H9 (cell line): ENCODE results near the gene SUGT1. TPM values are rescaled to one million over a fixed set of nuclear protein-coding genes. Genes with fewer than 3 reads are reported as not detected.

Experiments used
- DNase-seq: peaks from one replicate; pipeline ENCODE4 v3.0.0-alpha.2; 2017
- H2AFZ ChIP-seq: one replicate; pipeline ENCODE4 v1.6.1; 2013; ENCODE audit warnings: mild to moderate bottlenecking, low read length, control low read depth, moderate library complexity
- H2AK5ac ChIP-seq: 2 replicates; pipeline ENCODE4 v1.6.1; 2013; ENCODE audit warnings: low read length, control low read depth, mixed read lengths; ENCODE audit not compliant: insufficient read length
- H2BK120ac ChIP-seq: one replicate; pipeline ENCODE4 v1.6.1; 2013; ENCODE audit warnings: low read depth, mild to moderate bottlenecking, low read length, control low read depth, inconsistent platforms; ENCODE audit not compliant: poor library complexity, severe bottlenecking
- H2BK12ac ChIP-seq: 2 replicates; pipeline ENCODE4 v1.6.1; 2013; ENCODE audit warnings: low read length, control low read depth, mixed read lengths, low read depth; ENCODE audit not compliant: insufficient read length
- H2BK15ac ChIP-seq: 2 replicates; pipeline ENCODE4 v1.6.1; 2013; ENCODE audit warnings: low read depth, low read length, control low read depth
- H2BK20ac ChIP-seq: one replicate; pipeline ENCODE4 v1.6.1; 2013; ENCODE audit warnings: low read depth, mild to moderate bottlenecking, low read length, control low read depth, inconsistent platforms; ENCODE audit not compliant: poor library complexity, severe bottlenecking
- H2BK5ac ChIP-seq: 2 replicates; pipeline ENCODE4 v1.6.1; 2013; ENCODE audit warnings: low read length, control low read depth, mixed read lengths; ENCODE audit not compliant: insufficient read length
- H3K14ac ChIP-seq: 2 replicates; pipeline ENCODE4 v1.6.1; 2013; ENCODE audit warnings: low read length, control low read depth; ENCODE audit not compliant: insufficient read depth
- H3K18ac ChIP-seq: 2 replicates; pipeline ENCODE4 v1.6.1; 2013; ENCODE audit warnings: low read depth, mild to moderate bottlenecking, mixed read lengths, low read length, control low read depth; ENCODE audit not compliant: insufficient read length
- H3K23ac ChIP-seq: 2 replicates; pipeline ENCODE4 v1.6.1; 2013; ENCODE audit warnings: low read length, control low read depth, mixed read lengths, low read depth; ENCODE audit not compliant: insufficient read length
- H3K23me2 ChIP-seq: 2 replicates; pipeline ENCODE4 v1.6.1; 2013; ENCODE audit warnings: low read depth, mild to moderate bottlenecking, mixed read lengths, low read length, control low read depth; ENCODE audit not compliant: insufficient read length, poor library complexity, severe bottlenecking
- H3K27ac ChIP-seq: 2 replicates; pipeline ENCODE4 v1.5.1; 2013; ENCODE audit warnings: low read length, control low read depth, mixed read lengths, low read depth; ENCODE audit not compliant: insufficient read length
- H3K27me3 ChIP-seq: 2 replicates; pipeline ENCODE4 v1.6.1; 2013; ENCODE audit warnings: low read length, control low read depth, inconsistent platforms; ENCODE audit not compliant: insufficient read depth
- H3K4ac ChIP-seq: 2 replicates; pipeline ENCODE4 v1.6.1; 2013; ENCODE audit warnings: low read depth, mild to moderate bottlenecking, control low read depth, inconsistent platforms, low read length, moderate library complexity
- H3K4me1 ChIP-seq: 2 replicates; pipeline ENCODE4 v1.6.1; 2013; ENCODE audit warnings: low read length, control low read depth, inconsistent platforms; ENCODE audit not compliant: insufficient read depth
- H3K4me2 ChIP-seq: 2 replicates; pipeline ENCODE4 v1.6.1; 2013; ENCODE audit warnings: low read length, control low read depth, mixed read lengths; ENCODE audit not compliant: insufficient read length, insufficient read depth
- H3K56ac ChIP-seq: 2 replicates; pipeline ENCODE4 v1.6.1; 2013; ENCODE audit warnings: low read depth, mild to moderate bottlenecking, mixed read lengths, low read length, control low read depth; ENCODE audit not compliant: insufficient read length
- H3K79me1 ChIP-seq: 2 replicates; pipeline ENCODE4 v1.6.1; 2013; ENCODE audit warnings: low read depth, mild to moderate bottlenecking, moderate library complexity, low read length, control low read depth, inconsistent platforms; ENCODE audit not compliant: insufficient read depth, poor library complexity, severe bottlenecking
- H3K79me2 ChIP-seq: 2 replicates; pipeline ENCODE4 v1.6.1; 2013; ENCODE audit warnings: low read length, control low read depth, inconsistent platforms; ENCODE audit not compliant: insufficient read depth
- H3K9ac ChIP-seq: 2 replicates; pipeline ENCODE4 v1.6.1; 2013; ENCODE audit warnings: low read length, control low read depth, mixed read lengths; ENCODE audit not compliant: insufficient read length; ENCODE audit errors: extremely low read depth
- H3K9me3 ChIP-seq: one replicate; pipeline ENCODE4 v1.6.1; 2013; ENCODE audit warnings: low read depth, low read length, inconsistent platforms; ENCODE audit not compliant: control insufficient read depth
- H3T11ph ChIP-seq: one replicate; pipeline ENCODE4 v1.6.1; 2013; ENCODE audit warnings: mild to moderate bottlenecking, low read length, control low read depth, inconsistent platforms
- H4K20me1 ChIP-seq: one replicate; pipeline ENCODE4 v1.6.1; 2013; ENCODE audit not compliant: control insufficient read depth, insufficient read length, insufficient read depth
- H4K5ac ChIP-seq: 2 replicates; pipeline ENCODE4 v1.6.1; 2013; ENCODE audit warnings: low read depth, mild to moderate bottlenecking, mixed read lengths, low read length, control low read depth; ENCODE audit not compliant: insufficient read length
- H4K8ac ChIP-seq: replicated peaks from 2 replicates; pipeline ENCODE4 v1.6.1; 2013; ENCODE audit warnings: low read length, control low read depth, mixed read lengths, low read depth; ENCODE audit not compliant: insufficient read length
- H4K91ac ChIP-seq: 2 replicates; pipeline ENCODE4 v1.6.1; 2013; ENCODE audit warnings: low read depth, mild to moderate bottlenecking, moderate library complexity, mixed read lengths, low read length, control low read depth; ENCODE audit not compliant: insufficient read length
- H3K27ac Mint-ChIP-seq, 3 experiments: 2 replicates in 2 of 3; 3 replicates in 1 of 3; pipeline ENCODE4 v1.8.0; 2020 to 2021; ENCODE audit warnings: mixed read lengths in 3 of 3, mild to moderate bottlenecking in 1 of 3, moderate library complexity in 1 of 3
- H3K27me3 Mint-ChIP-seq: 2 replicates; pipeline ENCODE4 v1.8.0; 2021; ENCODE audit warnings: low read depth, mild to moderate bottlenecking, moderate library complexity, mixed read lengths
- H3K36me3 Mint-ChIP-seq, 3 experiments: 2 replicates in 2 of 3; 3 replicates in 1 of 3; pipeline ENCODE4 v1.8.0; 2020 to 2021; ENCODE audit warnings: low read depth in 3 of 3, mixed read lengths in 3 of 3; ENCODE audit not compliant: insufficient read depth in 1 of 3
- H3K4me1 Mint-ChIP-seq, 2 experiments: 2 replicates each; pipeline ENCODE4 v1.8.0; 2020; ENCODE audit warnings: mixed read lengths in 2 of 2
- H3K4me3 Mint-ChIP-seq, 2 experiments: 2 replicates in 1 of 2; 3 replicates in 1 of 2; pipeline ENCODE4 v1.8.0; 2020 to 2021; ENCODE audit warnings: mild to moderate bottlenecking in 2 of 2, mixed read lengths in 2 of 2, moderate library complexity in 1 of 2
- H3K9me3 Mint-ChIP-seq, 2 experiments: 2 replicates in 1 of 2; 3 replicates in 1 of 2; pipeline ENCODE4 v1.8.0; 2020; ENCODE audit warnings: mild to moderate bottlenecking in 2 of 2, mixed read lengths in 2 of 2, moderate library complexity in 1 of 2
- CTCF ChIP-seq: fragments of 200-600 bp; sonication (generic); conservative IDR thresholded peaks from 3 replicates; pipeline ENCODE4 v1.8.0; 2021; ENCODE audit warnings: antibody characterized with exemption, mild to moderate bottlenecking
- WGBS: extraction: QIAGEN DNeasy Blood & Tissue Kit; methylation state at CpG from one replicate; pipeline ENCODE4 v1.1.7; 2013; ENCODE audit warnings: missing lambda C conversion rate, low lambda C conversion rate, mixed read lengths; ENCODE audit not compliant: insufficient read length; ENCODE audit errors: extremely low coverage; 5-methylcytosine and 5-hydroxymethylcytosine counted together
- total RNA-seq: library from RNA; stranded (reverse); gene quantifications from 2 replicates; pipeline ENCODE4 v1.2.1, GENCODE V29; 2021

Gene SUGT1
- total RNA-seq, 1 experiment from 2014 or later, result 99.6 TPM

GRCh38 chr13:52673465-52673864 is 20.8 kb downstream of the SUGT1 start:
- no peaks in the 10 kb centered on the region for H3K79me2 ChIP-seq
- H3K4me1 ChIP-seq, result no peaks in the 10 kb centered on the region

More at GRCh38 chr13:52673465-52673864, 20.8 kb downstream of the SUGT1 start:
- Histone ChIP-seq H3K23ac (no peak overlapping the region), H2BK120ac (no peak overlapping the region), H3K14ac (no peak overlapping the region), H4K8ac (no peak overlapping the region), H2BK5ac (no peak overlapping the region), H4K5ac (no peak overlapping the region), H3K18ac (no peak overlapping the region), H2BK20ac (no peak overlapping the region), H2AFZ (no peak overlapping the region), H2BK12ac (no peak overlapping the region), H2AK5ac (no peak overlapping the region), H4K91ac (no peak overlapping the region), H3K4me2 (no peak overlapping the region), H3K9ac (no peak overlapping the region), H3K4ac (no peak overlapping the region), H3T11ph (no peak overlapping the region), H3K23me2 (no peaks in the 10 kb centered on the region), H3K79me1 (no peaks in the 10 kb centered on the region), H4K20me1 (no peaks in the 10 kb centered on the region), H3K27ac (no peak overlapping the region), H3K56ac (no peak overlapping the region), H2BK15ac (no peak overlapping the region), H3K27me3 (no peaks in the 10 kb centered on the region), H3K9me3 (no peaks in the 10 kb centered on the region)
- no peak for DNase-seq
- no peaks in the 10 kb centered on the region for H3K27me3 Mint-ChIP-seq
- H3K4me3 Mint-ChIP-seq, result no peak overlapping the region
- H3K9me3 Mint-ChIP-seq, result no peaks in the 10 kb centered on the region
- WGBS, result no CpG with 5 or more reads among the region's 1 CpG
- TF ChIP-seq CTCF, result no peak
- H3K27ac Mint-ChIP-seq, result no peak overlapping the region
- H3K36me3 Mint-ChIP-seq, result peaks cover 0 to 44% (median 35%) of the 10 kb centered on the region in 3 experiments; a peak in 5 of 7 replicates
- H3K4me1 Mint-ChIP-seq, result no peaks in the 10 kb centered on the region; a peak in 1 of 4 replicates
